HG03196 (cell line): Measurements from ENCODE around the gene TCEANC2.

Experiments used
- ATAC-seq: cut with Tn5 transposase; IDR thresholded peaks from one replicate; pipeline ENCODE4 v1.9.1; 2021; ENCODE audit not compliant: unreplicated experiment

TCEANC2 gene

GRCh38 chr1:54111624-54112023 lies 58.2 kb downstream of the TCEANC2 start:
- ATAC-seq, result no peak

GRCh38 chr1:54112027-54112426 lies 58.6 kb downstream of the TCEANC2 start:
- no peak for ATAC-seq

DNA sequence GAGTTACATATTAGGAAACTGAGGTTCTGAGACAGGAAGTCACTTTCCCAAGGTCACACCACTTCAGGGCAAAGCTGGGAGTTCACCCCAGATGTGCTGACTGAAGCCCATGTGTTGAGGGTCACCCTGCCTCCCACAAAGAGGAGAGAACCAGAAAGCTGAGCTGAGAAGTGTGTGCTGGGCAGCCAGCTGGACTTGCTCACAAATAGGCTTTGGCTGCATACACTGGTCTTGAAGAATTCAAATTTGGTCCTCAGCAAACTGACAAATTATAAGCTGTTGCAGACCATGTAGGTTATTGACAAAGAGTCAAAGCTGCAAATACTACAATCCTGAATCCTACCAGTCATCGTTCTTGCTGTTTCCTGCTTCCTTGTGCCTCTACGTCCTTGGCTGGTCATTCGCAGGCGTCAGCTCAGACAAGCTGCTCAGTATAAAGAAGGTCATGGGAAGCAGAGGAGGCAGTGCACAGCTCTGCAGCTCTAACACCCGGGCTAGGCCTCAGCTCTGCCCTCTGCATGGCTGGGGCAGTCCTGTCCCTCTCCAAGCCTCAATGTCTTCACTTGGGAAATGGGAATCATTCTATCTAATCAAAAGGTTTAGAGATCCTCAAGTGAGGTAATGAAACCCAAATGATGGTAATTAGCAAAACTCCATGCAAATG lies 59.4 kb downstream of the TCEANC2 start:
- ATAC-seq, result no peak

DNA sequence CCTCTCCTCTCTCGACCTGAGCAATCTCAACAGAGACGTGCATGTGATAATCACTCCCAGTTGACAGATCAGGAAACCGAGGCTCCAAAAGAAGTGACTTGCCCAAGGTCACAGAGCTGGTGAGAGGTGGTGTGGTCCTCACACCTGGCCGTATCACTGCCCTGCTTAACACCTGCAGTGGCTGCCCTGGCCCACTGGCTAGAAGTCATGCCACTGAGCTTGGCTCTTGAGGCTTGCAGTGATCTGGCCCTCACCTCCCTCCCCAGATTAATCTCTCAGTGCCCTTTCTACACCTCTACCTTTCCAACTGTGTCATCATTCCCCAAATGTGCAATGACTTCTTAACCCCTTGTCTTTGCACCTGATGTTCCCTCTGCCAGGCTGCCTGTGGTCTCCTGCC lies 60.6 kb downstream of the TCEANC2 start:
- ATAC-seq, result no peak

GRCh38 chr1:54114955-54115354 lies 61.5 kb downstream of the TCEANC2 start:
- ATAC-seq, result no peak

- ATAC-seq, result no peak
Observed at GRCh38 chr1:54115520-54115919, 62.1 kb downstream of the TCEANC2 start.

DNA sequence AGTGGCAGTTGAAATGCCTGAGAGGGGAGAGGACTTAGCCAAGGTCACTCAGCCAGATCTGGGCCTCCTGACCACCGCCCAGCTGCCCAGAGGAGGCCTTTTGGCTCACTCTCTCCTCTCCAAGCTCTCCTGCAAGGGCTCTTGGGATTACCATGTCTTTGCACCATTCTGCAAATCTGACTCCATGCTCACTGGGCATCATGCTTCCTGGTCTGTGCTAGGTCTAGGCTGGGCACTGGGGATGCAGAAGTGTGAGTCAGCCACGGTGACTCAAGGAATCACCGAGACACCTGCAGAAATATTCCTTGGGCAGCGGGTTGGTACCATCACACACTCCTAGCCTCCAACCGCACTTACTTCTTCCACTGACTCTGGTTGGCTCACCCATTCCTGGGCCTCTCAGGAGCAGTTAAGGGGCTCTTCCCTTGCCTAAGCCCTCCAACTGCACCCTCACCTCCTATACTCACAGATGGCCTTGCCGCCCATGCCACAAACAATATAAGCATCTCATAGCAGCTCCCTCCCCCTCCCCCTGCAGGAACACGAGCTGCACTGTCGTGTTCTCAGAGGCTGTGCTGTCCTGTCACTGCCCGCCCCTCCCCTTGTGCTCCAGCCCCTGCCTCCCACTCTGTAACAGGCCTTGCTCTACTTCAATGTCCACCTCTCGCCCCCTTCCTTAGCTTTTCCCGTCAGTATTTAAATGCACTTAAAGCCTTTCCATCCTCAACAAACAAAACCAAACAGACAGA lies 64.6 kb downstream of the TCEANC2 start:
- no peak for ATAC-seq

DNA sequence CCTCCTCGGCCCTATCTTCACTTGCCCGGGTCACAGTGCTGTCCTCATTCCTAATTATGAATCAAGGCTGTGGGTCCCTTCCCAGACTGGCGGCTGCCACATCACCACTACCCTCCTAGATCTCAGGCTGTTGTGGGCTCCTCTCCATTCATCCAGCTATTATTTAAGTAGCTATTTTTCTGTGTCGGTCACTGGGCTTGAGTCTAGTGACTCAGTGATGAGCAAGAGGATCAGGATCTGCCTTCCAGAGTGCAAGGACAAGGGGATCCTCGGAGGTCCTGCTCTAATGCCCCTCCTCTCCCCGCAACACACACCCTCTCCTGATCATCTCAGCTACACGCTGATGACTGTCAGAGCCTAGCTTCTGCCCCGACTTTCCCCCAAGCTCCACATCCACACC lies 65.3 kb downstream of the TCEANC2 start:
- ATAC-seq, result no peak

DNA sequence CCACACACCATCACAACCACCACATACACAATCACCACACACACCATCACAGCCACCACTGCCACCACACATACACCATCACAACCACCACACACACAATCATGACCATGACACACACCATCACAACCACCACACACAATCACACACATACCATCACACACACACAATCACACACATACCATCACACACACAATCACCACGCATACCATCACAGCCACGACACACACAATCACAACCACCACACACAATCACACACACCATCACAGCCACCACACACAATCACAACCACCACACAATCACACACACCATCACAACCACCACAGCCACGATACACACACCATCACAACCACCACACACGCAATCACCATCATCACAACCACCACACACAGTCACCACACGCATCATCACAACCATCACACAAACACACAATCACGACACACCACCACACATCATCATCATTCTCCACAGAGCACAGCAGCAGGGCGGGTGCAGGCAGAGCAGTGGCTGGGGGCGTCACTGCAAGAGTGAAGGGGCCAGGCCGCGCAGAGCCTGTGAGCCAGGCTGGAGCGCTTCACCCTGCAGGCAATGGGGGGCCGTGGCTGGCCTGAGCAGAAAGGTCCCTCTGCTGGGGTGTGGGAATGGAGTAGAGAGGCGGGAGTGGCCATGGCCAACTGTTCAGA lies 66.8 kb downstream of the TCEANC2 start:
- ATAC-seq, result no peak

DNA sequence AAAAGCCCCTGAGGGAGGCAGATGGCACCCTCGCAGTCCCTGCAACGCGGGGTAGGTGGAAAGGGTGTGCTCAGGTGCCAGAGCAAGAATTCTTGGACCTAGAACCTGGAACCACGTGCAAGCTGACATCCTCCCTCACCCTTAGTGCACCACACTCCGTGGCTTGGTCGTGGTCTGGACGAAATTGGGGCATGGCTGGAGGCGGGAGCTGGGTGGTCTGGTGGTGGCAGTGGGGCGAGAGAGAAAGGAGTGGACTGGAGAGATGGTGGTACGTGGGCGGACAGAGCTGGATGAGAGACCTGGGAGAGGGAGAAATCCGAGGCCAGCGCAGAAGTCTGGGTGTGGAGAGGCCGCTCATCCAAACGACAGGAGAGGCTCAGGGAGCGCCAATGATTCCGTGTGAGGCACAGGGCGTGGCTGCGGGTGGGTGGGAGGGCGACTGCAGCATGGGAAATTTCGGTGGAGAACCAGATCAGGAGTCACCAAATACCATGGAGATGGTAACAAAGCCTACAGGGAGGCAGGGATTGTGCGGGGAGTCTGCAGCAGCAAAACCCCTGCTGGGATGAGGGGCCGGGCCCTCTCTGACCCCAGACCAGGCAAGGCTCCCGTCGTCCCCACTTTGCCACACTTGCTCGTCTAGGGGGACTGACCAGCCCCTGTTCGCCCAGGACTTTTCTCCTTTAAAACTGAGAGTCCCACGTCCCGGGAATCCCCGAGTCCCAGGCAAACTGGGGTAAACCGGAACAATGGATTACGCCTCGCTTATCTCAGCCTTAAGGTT lies 67.5 kb downstream of the TCEANC2 start:
- ATAC-seq, result no peak

GRCh38 chr1:54121482-54122134 lies 68.2 kb downstream of the TCEANC2 start:
- ATAC-seq, result no peak

DNA sequence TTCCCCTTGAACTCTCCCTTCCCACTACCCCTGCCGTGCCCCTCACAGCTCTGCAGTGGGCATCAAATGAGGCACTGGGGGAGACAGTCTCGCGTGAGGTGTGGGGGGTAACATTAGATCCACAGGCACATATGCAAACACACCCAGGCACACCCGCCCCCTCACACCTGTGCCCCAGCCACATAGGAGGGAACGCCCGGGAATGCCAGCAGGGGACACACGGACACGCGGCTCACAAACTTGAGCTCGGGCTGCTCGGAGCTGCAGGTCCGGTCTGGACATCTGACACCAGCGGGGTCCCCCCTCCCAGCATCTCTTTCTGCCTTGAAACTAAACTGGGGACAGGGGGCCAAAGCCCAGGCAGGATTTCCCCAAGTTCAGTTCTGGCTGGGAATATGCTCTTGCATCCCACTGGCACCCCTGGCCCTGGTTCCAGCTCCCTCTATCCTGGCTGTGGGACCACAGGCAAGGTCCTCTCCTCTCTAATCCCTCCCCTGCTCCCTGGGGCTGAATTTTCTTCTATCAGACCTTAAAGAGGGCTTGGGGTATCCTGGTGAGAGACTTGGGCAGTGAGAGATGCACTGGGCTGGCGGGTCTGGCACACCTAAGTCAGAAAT lies 68.8 kb downstream of the TCEANC2 start:
- ATAC-seq, result no peak

GRCh38 chr1:54122992-54123391 lies 69.6 kb downstream of the TCEANC2 start:
- ATAC-seq, result no peak

GRCh38 chr1:54124472-54124871 lies 71.1 kb downstream of the TCEANC2 start:
- no peak for ATAC-seq

DNA sequence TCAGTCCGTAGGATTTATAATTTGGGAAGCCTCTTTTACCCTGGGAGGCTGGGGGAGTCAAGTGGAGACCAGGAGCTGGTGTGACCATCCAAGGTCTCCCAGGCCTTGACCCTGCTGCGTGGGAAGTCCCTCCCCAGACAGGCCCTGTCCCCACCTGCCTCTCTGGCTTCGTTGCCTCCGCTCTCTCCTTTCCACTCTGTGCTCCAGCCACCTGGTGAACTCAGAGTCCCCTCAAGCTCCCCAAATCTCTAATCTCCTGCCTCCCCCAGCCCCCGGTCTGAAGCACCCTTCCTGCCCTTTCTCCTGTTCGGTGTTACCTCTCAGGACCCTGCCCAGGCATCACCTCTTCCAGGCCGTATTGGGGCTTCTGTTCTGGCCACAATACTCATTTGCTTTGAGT lies 71.5 kb downstream of the TCEANC2 start:
- no peak for ATAC-seq

- no peak for ATAC-seq
Observed at GRCh38 chr1:54125386-54126070, 72.1 kb downstream of the TCEANC2 start.

GRCh38 chr1:54126271-54126815 lies 72.9 kb downstream of the TCEANC2 start:
- no peak for ATAC-seq

DNA sequence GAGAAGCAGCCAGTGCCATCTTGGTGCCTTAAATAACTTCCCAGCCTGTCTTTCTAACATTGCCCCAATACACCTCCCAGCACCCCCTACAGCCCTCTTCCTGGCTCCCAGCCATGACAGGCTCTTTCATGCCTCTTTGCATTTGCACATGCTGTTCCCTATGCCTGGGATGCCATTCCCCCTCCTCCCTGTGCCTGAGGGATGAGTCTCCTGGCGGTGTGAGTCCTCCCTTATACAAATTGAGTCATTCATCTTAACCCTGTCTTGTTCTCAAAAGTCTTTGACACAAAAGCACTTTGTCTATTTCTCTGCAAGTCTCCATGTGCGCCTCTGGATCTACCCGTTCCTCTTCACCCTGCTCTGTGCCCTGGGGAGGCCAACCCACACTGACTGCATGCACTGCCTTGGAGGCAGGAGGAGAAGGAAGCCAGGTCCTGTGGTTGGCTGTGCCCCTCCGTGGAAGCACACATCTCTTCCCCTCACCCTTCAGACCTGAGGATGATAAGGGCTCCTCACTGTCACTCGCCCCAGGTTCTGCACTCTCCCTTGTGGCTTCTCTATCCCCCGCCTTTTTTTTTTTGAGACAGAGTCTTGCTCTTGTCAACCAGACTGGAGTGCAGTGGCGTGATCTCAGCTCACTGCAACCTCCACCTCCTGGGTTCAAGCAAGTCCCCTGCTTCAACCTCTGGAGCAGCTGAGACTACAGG lies 74.3 kb downstream of the TCEANC2 start:
- ATAC-seq, result no peak

DNA sequence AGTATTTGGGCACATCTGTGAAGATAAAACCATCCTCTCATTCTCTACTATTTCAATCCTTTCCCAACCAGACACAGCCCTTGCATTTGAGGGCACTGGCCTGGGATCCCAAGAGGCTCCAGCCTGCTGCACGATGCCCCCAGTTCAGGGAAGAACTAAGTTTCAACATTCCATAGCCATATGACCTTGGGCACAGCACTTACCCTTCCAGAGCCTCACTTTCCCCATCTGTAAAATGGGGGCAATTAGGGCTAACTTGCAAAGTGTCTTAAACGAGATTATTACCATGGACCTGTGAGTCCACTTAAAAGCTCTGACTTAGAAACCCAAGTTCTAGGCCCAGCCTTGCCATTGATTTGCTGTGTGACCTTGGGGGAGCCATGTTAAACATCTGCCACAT lies 76.5 kb downstream of the TCEANC2 start:
- ATAC-seq, result no peak
